ENCODE results near the gene ZDHHC22.

The ZDHHC22 gene

DNA sequence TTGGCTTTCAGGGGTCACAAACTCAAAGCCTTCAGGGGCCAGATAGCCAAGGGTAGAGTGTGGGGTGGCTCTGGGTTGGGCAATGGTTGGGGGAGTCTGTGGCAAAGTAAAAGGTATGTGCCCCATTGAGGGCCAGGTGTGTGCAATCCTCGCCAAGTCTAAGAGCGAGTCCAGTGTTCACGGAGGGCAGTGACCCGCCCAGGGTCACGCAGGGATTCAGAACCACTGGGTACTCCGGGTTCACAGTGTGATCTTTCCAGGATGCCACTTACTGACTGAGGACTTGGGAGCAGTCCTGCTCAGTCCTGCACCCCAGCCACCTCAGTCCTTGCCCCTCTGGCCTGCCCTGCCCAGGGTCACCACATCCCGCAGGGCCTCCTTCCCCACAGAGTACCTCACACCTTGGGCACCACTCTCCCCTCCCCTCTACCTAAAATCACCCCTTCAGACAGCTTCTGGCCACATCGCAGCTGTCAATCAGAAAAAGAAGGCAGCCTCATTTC is 15.7 kb downstream of the ZDHHC22 start:
- DNase-seq, result no peak

- DNase-seq, result no peak
Observed at GRCh38 chr14:77125281-77125801, 16.2 kb downstream of the ZDHHC22 start.

GRCh38 chr14:77124345-77125280 is 17.0 kb downstream of the ZDHHC22 start:
- DNase-seq, result peak; percentile 45

- DNase-seq, result no peak
Observed at GRCh38 chr14:77123381-77124325, 17.9 kb downstream of the ZDHHC22 start.

GRCh38 chr14:77122526-77123125 is 19.0 kb downstream of the ZDHHC22 start:
- DNase-seq, result no peak

DNA sequence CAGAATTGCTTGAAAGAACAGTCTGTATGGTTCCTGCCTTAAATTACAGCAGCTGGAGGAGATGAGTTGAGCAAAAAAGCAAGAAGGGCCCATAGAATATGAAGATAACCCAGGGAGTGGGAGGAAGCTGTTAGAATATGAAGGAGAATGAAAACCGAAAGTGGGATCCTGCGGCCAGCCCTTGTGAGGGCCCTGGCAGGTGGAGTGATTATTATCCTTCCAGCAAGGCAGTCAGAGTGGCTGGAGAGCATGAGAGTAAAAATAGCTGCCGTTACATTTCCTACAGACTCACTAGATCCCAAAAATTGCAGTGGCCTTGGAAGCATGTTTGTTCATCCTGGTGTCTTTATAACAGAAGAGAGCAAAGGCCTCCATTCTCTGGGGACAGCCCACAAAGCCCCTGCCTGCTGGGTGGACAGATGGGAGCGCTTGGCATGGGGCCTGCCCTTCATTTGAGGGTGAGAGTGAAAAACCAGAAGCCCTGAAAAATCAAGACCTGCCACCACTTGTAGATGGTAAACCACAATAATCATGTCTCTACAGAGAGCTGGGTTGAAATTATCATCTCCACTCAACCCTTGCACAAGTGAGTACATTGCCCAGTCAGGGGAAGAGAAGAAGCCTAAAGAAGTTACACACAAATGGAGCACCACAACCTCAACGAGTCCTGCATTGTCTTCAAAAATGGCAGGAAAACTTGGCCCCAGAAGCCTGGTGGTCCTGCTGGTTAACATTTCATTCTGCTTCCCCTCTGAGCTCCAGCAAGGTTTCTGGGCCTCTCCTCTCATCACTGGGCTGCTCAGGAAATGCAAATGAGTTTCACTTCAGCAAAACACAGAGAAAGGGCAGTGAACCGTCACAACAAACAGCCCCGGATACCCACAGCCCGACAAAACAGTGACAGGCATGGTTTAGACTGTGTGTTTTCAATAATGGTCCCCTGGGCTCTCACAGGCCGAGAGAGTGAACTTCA is 20.5 kb downstream of the ZDHHC22 start:
- DNase-seq, result no peak

DNA sequence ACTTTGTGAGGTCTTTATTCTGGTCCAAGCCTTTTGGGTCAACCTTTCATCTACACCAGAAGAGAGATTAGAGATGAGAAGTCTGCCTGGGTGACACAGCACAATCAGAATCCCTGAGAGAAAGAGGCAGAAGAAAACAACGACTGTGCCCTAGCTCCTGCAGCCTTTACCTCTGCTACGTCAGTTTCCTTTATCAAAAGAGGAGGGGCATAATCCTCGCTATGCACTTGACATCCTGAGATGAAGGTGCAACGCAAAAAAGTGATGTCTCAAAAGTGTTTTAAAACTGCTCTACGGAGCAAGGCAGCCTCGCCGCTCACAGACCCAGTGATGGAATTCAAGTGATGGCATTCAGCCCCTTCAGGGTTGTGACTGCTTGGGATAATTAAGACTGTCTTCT is 21.7 kb downstream of the ZDHHC22 start:
- DNase-seq, result no peak

DNA sequence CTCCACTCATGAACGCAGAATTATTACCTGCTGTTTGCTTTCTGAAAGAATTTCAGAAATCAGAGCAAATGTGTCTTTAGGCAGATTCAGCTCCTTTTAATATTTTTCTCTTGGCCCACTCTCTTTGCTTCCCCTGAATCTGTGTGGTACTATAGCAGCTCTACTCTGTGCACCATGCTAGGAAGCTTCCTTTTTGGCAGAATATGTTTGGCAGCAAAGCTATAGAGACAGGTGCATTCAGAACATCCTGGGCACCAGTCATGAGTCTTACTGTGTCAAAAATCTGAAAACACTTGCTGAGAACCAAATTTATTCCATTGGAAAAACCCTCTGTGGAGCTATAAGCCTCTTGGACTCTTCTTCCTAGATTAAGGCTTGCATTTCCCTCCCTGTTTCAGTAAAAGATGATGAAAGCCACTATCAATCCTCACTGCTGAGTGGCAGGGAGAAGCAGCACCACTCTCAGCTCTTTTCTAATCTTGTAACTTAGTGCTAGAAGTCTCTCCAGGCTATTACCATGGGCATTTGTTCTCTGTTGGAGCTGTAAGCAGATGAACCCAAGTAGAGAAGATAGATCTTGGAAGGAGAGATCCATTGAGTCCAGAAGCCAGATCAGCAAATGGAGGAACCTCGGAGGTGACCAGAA is 25.3 kb downstream of the ZDHHC22 start:
- no peak for DNase-seq

- DNase-seq, result no peak
Observed at GRCh38 chr14:77114609-77115008, 27.0 kb downstream of the ZDHHC22 start.

GRCh38 chr14:77113644-77114043 is 27.9 kb downstream of the ZDHHC22 start:
- no peak for DNase-seq

GRCh38 chr14:77111021-77111420 is 30.6 kb downstream of the ZDHHC22 start:
- DNase-seq, result no peak

- no peak for DNase-seq
Observed at GRCh38 chr14:77110286-77110685, 31.3 kb downstream of the ZDHHC22 start.

- no peak for DNase-seq
Observed at GRCh38 chr14:77109656-77110055, 31.9 kb downstream of the ZDHHC22 start.

GRCh38 chr14:77108753-77109152 is 32.8 kb downstream of the ZDHHC22 start:
- no peak for DNase-seq

DNA sequence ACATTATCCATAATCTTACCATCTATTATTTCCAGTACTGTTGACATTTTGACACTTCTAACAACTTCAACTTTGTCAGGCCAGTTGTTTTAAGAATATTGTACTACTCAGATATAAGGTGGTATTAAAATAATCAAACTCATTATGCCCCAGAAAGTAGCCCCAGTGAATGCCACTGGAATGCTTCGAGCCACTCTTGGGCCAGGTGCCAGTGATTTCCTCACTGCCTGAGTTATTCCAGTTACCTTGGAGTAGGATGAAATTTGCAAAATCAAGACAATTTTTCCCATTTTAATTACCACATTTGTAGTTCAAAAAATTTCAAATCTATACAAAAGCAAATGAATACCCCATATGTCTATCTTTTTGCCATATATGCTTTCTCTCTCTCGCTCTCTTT is 34.4 kb downstream of the ZDHHC22 start:
- no peak for DNase-seq

GRCh38 chr14:77106666-77107065 is 34.9 kb downstream of the ZDHHC22 start:
- no peak for DNase-seq

GRCh38 chr14:77105145-77105939 is 36.2 kb downstream of the ZDHHC22 start:
- DNase-seq, result no peak

DNA sequence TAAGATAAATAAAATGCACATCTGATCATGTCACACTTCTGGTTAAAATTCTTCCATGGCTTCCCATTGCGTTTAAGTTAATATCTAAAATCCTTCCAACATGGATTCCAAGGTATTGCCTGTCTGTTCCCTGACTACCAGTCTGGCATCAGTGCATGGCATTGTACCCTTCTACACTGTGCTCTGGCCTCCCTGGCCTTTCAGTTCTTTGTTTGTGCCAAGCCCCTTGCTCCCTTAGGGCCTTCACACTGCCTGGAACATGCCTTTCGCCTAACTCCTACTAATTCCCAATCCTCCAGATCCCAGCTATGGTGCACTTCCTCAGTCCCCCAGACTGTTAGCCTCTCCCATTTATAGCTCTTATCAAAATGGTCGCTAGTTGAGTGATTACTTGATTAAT is 37.2 kb downstream of the ZDHHC22 start:
- no peak for DNase-seq

DNA sequence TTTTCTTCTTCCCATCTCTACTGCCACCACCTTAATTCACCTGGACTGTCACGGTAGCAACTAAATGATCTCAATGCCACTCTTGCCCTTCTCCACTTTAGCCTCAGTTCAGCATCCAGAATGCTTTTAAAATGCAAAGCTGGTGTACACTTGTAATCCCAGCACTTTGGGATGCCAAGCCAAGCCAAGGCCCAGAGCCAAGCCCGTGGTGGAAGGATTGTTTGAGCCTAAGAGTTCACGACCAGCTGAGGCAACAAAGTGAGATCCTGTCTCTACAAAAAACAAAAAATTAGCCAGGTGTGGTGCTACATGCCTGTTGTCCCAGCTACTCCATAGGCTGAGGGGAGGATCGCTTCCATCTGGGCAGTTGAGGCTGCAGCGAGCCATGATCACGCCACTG is 37.6 kb downstream of the ZDHHC22 start:
- DNase-seq, result no peak

- DNase-seq, result no peak
Observed at GRCh38 chr14:77103475-77103874, 38.1 kb downstream of the ZDHHC22 start.

All from stimulated activated CD4-positive, alpha-beta T cell treated with anti-CD3 and anti-CD28 coated beads, Interleukin-1b, Interleukin-23, amount 100 ng/mL, for 48 hours (primary cell).